Measurements from ENCODE around the gene DUSP15.
"Not testable (repeated sequence)": the region's sequence is repeated elsewhere in the genome, so short reads cannot be mapped to it uniquely, and the experiment has no call there.

DUSP15 gene

GRCh38 chr20:31839782-31840487 is 30.4 kb downstream of the DUSP15 start:
- DNase-seq (ENCODE audit: low read depth in 2 of 2), result no peak

- no peak for DNase-seq (ENCODE audit: low read depth in 2 of 2)
Observed at GRCh38 chr20:31838646-31839292, 31.6 kb downstream of the DUSP15 start.

- DNase-seq (ENCODE audit: low read depth in 2 of 2), result no peak
Observed at GRCh38 chr20:31837896-31838397, 32.4 kb downstream of the DUSP15 start.

- no peak for DNase-seq (ENCODE audit: low read depth in 2 of 2)
Observed at GRCh38 chr20:31836853-31837608, 33.3 kb downstream of the DUSP15 start.

- DNase-seq (ENCODE audit: low read depth in 2 of 2), result peak in 1 of 2 donors; percentile 4
Observed at GRCh38 chr20:31835977-31836852, 34.1 kb downstream of the DUSP15 start.

- no peak for DNase-seq (ENCODE audit: low read depth in 2 of 2)
Observed at GRCh38 chr20:31835554-31835953, 34.8 kb downstream of the DUSP15 start.

GRCh38 chr20:31833931-31834521 is 36.3 kb downstream of the DUSP15 start:
- no peak for DNase-seq (ENCODE audit: low read depth in 2 of 2)

- peak; percentile 27 to 45 for DNase-seq (ENCODE audit: low read depth in 2 of 2)
Observed at GRCh38 chr20:31833130-31833930, 37.0 kb downstream of the DUSP15 start.

- DNase-seq (ENCODE audit: low read depth in 2 of 2), result no peak
Observed at GRCh38 chr20:31831771-31832306, 38.5 kb downstream of the DUSP15 start.

- DNase-seq (ENCODE audit: low read depth in 2 of 2), result no peak
Observed at GRCh38 chr20:31831211-31831610, 39.1 kb downstream of the DUSP15 start.

- no peak for DNase-seq (ENCODE audit: low read depth in 2 of 2)
Observed at GRCh38 chr20:31830406-31830981, 39.8 kb downstream of the DUSP15 start.

GRCh38 chr20:31829731-31830130 is 40.6 kb downstream of the DUSP15 start:
- DNase-seq (ENCODE audit: low read depth in 2 of 2), result no peak

GRCh38 chr20:31828016-31828415 is 42.3 kb downstream of the DUSP15 start:
- not testable (repeated sequence) for DNase-seq (ENCODE audit: low read depth in 2 of 2)

GRCh38 chr20:31827059-31827458 is 43.3 kb downstream of the DUSP15 start:
- no peak for DNase-seq (ENCODE audit: low read depth in 2 of 2)

GRCh38 chr20:31826074-31826473 is 44.3 kb downstream of the DUSP15 start:
- DNase-seq (ENCODE audit: low read depth in 2 of 2), result no peak

GRCh38 chr20:31824554-31825313 is 45.6 kb downstream of the DUSP15 start:
- no peak for DNase-seq (ENCODE audit: low read depth in 2 of 2)

GRCh38 chr20:31824125-31824485 is 46.2 kb downstream of the DUSP15 start:
- no peak for DNase-seq (ENCODE audit: low read depth in 2 of 2)

- no peak for DNase-seq (ENCODE audit: low read depth in 2 of 2)
Observed at GRCh38 chr20:31823360-31824124, 46.8 kb downstream of the DUSP15 start.
